Tibial nerve (tissue), 3 donors: ENCODE measurements around the gene B4GALT6.

Experiments
- CTCF ChIP-seq, 5 experiments: fragments of 200-600 bp in 3 of 5; fragments of 450-650 bp in 2 of 5; sonication (generic) in 3 of 5; IDR thresholded peaks; one replicate each; pipeline ENCODE4 v1.5.1; 2016 to 2019; ENCODE audit warnings: antibody characterized with exemption in 5 of 5, mild to moderate bottlenecking in 3 of 5, moderate library complexity in 2 of 5
- POLR2A ChIP-seq, 2 donors: fragments of 450-650 bp; IDR thresholded peaks; one replicate each; pipeline ENCODE4 v1.6.1; 2017; ENCODE audit warnings: antibody characterized with exemption in 2 of 2, mild to moderate bottlenecking in 2 of 2, moderate library complexity in 2 of 2

GRCh38 chr18:31617031-31617717, 67.2 kb downstream of the B4GALT6 start:
- TF ChIP-seq CTCF (IDR thresholded peaks at IDR 0.05) (no peak), POLR2A (IDR thresholded peaks at IDR 0.05) (no peak)
